HG03354 (cell line): ENCODE results near the gene ARHGEF40.
"Not testable (repeated sequence)": the region's sequence is repeated elsewhere in the genome, so short reads cannot be mapped to it uniquely, and the experiment has no call there.

ENCODE experiments used
- ATAC-seq: cut with Tn5 transposase; IDR thresholded peaks from one replicate; pipeline ENCODE4 v1.9.1; 2021; ENCODE audit warnings: mild to moderate bottlenecking; ENCODE audit not compliant: unreplicated experiment, poor library complexity, severe bottlenecking

The ARHGEF40 gene

GRCh38 chr14:21038441-21039422 is 31.4 kb upstream of the ARHGEF40 start:
- ATAC-seq = no peak

GRCh38 chr14:21039585-21040369 is 30.3 kb upstream of the ARHGEF40 start:
- ATAC-seq = no peak

DNA sequence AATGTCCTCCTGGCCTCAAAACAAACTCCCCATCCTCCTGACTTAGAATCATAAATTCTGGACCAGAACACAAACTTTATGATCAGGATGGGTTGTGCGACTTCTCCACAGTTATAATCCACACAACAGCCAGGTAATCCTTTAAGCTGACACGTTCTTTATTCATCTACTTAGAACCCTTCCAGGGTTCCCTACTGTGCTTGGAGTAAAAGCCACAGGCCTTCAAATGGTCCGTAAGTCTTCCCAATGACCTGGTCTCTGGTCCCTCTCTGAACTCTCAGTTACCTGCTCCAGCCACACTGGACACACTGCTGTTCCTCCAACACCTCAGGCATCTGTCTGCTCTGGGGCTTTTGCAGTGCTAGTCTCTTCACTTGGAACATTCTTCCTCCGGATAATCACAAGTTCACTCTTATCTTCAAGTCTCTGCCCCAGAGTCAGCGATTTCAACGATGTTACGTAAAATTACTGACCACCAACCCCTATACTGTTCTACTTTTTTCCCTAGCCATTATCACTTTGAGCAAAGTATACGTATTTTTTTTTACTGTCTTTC is 29.7 kb upstream of the ARHGEF40 start:
- no peak for ATAC-seq

DNA sequence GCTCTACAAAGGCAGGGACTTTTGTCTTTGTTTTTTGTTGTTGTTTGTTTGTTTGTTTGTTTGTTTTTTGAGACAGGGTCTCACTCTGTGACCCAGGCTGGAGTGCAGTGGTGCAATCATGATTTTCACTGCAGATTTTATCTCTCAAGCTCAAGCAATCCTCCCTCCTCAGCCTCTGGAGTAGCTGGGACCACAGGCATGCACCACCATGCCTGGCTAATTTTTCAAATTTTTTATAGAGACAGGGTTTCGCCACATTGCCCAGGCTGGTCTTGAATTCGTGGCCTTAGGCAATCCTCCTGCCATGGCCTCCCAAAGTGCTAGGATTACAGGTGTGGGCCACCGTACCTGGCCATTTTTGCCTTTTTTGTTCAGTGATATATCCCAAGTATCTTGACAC is 29.2 kb upstream of the ARHGEF40 start:
- ATAC-seq = not testable (repeated sequence)

GRCh38 chr14:21041676-21042433 is 28.2 kb upstream of the ARHGEF40 start, which contains the start of gene RNASE7:
TSS of gene RNASE7 (plus strand) at chr14:21042362. CDS start at chr14:21042993, 631 bp downstream.
- ATAC-seq = no peak

DNA sequence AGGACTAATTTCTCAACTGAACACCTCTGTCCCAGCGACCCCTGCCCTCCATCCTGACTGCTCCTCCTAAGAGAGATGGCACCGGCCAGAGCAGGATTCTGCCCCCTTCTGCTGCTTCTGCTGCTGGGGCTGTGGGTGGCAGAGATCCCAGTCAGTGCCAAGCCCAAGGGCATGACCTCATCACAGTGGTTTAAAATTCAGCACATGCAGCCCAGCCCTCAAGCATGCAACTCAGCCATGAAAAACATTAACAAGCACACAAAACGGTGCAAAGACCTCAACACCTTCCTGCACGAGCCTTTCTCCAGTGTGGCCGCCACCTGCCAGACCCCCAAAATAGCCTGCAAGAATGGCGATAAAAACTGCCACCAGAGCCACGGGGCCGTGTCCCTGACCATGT is 27.2 kb upstream of the ARHGEF40 start:
- no peak for ATAC-seq

DNA sequence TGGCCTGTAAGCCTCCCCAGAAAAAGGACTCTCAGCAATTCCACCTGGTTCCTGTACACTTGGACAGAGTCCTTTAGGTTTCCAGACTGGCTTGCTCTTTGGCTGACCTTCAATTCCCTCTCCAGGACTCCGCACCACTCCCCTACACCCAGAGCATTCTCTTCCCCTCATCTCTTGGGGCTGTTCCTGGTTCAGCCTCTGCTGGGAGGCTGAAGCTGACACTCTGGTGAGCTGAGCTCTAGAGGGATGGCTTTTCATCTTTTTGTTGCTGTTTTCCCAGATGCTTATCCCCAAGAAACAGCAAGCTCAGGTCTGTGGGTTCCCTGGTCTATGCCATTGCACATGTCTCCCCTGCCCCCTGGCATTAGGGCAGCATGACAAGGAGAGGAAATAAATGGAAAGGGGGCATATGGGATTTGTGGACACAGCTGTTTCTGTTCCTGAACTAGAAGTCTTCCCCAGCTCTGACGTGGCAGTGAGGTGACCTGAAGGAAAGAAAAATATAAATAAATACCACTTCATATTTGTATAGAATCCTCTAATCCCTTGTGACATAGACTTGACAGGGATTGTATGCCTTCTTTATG is 26.6 kb upstream of the ARHGEF40 start:
- no peak for ATAC-seq

DNA sequence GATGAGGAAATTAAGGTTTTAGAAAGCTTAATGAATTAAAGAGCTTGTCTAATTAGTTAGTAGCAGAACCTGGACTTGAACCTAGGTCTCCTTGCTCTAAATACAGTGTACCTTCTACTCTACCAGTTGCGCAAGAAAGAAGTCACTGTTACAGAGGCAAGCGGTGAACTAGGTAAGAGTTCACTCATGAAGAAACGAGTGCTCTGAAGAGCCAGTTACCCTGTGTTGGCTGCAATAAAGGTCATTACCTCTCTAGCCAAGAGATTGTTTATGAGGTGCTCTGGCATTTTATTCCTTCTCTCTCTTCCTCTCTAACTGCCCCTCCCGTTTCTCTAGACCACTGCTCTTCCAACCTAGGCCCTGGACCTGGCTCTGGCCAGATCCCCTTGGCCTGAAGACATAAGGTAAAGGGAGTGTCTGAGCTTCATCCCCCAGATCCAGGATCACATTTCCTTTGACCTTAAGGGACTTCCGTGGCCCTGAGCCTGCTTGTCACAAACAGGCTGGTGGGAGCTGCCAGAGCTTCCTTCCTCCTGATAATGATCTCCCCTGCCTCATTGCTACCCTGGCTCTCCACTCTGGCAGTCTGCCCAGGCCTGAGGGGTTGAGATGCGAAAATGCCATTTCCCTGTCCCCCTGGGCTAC is 26.0 kb upstream of the ARHGEF40 start:
- ATAC-seq = no peak

GRCh38 chr14:21047378-21047781 is 22.7 kb upstream of the ARHGEF40 start:
- no peak for ATAC-seq

- no peak for ATAC-seq
These were observed 21.5 kb upstream of the ARHGEF40 start for GRCh38 chr14:21048638-21049037.

GRCh38 chr14:21049271-21049673 is 20.8 kb upstream of the ARHGEF40 start:
- ATAC-seq = no peak

DNA sequence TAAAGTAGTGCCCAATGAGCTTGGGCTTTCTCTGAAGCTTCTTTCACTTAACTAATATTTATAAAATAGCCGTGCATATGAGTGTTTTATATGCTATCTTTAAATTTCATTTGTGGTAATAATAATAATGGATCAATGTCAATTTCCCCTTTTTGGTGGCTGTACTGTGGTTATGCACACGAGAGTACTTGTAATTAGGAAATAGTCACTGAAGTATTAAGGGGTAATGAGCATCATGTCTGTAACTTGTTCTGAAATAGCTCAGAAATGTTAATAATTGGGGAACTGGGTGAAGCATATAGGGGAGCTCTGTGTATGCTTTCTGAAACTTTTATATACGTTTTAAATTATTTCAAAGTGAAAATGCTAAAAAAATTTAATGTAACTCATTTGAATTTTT is 19.5 kb upstream of the ARHGEF40 start:
- ATAC-seq = no peak

DNA sequence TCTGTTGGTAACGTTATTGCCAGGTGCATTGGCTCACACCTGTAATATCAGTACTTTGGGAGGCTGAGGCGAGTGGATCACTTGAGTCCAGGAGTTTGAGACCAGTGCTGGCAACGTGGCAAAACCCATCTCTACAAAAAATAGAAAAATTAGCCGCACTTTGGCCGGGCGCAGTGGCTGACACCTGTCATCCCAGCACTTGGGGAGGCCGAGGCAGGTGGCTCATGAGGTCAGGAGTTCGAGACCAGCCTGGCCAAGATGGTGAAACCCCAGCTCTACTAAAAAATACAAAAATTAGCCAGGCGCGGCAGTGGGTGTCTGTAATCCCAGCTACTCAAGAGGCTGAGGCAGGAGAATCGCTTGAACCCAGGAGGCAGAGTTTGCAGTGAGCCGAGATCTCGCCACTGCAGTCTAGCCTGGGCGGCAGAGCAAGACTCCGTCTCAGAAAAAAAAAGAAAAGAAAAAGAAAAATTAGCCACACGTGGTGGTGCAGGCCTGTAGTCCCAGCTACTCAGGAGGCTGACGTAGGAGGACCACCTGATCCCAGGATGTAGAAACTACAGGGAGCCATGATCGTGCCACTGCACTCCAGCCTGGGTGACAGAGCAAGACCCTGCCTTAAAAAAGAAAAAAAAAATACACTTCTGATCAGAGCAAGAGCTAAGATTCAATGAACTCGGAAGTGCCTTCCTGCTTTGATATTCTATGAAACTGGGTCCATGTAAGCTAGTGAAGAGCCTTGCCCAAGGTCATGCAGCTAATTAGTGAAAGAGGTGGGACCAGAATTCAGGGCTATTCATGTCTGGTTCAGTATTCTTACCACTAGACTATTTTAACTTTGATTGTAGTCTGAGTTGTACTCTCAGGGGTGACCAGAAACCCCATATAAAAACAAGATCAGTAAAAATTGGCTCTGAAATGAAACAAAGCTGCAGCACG is 16.7 kb upstream of the ARHGEF40 start:
- no peak for ATAC-seq

DNA sequence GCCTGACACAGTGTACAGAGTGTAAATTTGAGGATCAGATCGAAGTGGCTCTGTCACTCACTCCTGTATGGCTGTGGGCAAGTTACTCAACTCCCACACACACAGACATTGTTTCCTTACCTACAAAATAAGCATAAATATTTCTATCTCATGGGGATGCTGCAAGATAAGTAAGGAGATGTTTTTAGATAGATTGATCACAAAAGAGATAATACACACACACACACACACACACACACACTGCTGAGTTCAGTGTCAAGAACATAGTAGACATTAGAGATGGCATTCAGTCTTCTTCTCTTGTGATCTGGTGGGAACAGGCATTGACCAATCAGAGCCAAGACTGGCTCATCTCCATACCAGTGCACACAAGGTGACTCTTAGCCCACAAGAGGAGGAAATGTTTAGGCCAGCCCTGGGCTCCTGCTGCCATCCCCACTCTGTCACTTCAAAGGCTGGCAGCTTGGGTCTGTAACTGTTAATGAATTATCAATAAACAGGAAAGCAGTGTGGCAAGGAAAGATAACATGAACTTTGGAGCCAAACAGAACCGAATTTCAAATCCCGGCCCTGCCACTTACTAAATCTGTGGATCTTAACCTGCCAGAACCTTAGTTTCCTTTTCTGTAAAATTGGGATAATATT is 15.9 kb upstream of the ARHGEF40 start:
- ATAC-seq = no peak

GRCh38 chr14:21054768-21055145 is 15.3 kb upstream of the ARHGEF40 start:
- no peak for ATAC-seq

GRCh38 chr14:21055432-21056117 is 14.5 kb upstream of the ARHGEF40 start:
- no peak for ATAC-seq
